ENCODE data around the gene RPL7L1.
"Not testable (repeated sequence)": the region's sequence is repeated elsewhere in the genome, so short reads cannot be mapped to it uniquely, and the experiment has no call there.

Gene RPL7L1

GRCh38 chr6:42894041-42894828 lies 14.8 kb downstream of the RPL7L1 start:
- DNase-seq = not testable (repeated sequence)

GRCh38 chr6:42896178-42896719 lies 16.8 kb downstream of the RPL7L1 start:
- no peak for DNase-seq

- peak; percentile 73 for DNase-seq
These were observed 19.5 kb downstream of the RPL7L1 start for GRCh38 chr6:42898891-42899361.

- no peak for DNase-seq
These were observed 20.5 kb downstream of the RPL7L1 start for GRCh38 chr6:42899871-42900270.

- DNase-seq = peak; percentile 81
These were observed 22.1 kb downstream of the RPL7L1 start for GRCh38 chr6:42901538-42901957.

GRCh38 chr6:42902429-42903263 lies 23.2 kb downstream of the RPL7L1 start:
- not testable (repeated sequence) for DNase-seq

GRCh38 chr6:42904467-42904866 lies 25.1 kb downstream of the RPL7L1 start:
- DNase-seq = no peak

GRCh38 chr6:42907336-42907735 lies 27.9 kb downstream of the RPL7L1 start:
- no peak for DNase-seq

- DNase-seq = no peak
These were observed 30.4 kb downstream of the RPL7L1 start for GRCh38 chr6:42909835-42910234.

GRCh38 chr6:42911171-42912021 lies 32.0 kb downstream of the RPL7L1 start:
- no peak for DNase-seq

GRCh38 chr6:42914546-42914945 lies 35.1 kb downstream of the RPL7L1 start:
- DNase-seq = no peak

GRCh38 chr6:42915732-42916131 lies 36.3 kb downstream of the RPL7L1 start, which contains the start of gene PTCRA:
PTCRA (plus strand) TSS chr6:42916053; CDS start chr6:42916070, 17 bp downstream.
- no peak for DNase-seq

GRCh38 chr6:42916288-42916687 lies 36.9 kb downstream of the RPL7L1 start:
- DNase-seq = no peak

- no peak for DNase-seq
These were observed 42.4 kb downstream of the RPL7L1 start for GRCh38 chr6:42921801-42922200.

GRCh38 chr6:42923666-42924065 lies 44.2 kb downstream of the RPL7L1 start:
- DNase-seq = no peak

- DNase-seq = no peak
These were observed 45.9 kb downstream of the RPL7L1 start for GRCh38 chr6:42925248-42925857.

- peak; percentile 98 for DNase-seq
These were observed 49.8 kb downstream of the RPL7L1 start, which contains the start of gene CNPY3 for GRCh38 chr6:42928986-42929820. CNPY3 (plus strand) TSS chr6:42929480; CDS start chr6:42929571, 91 bp downstream.

- peak; percentile 75 for DNase-seq
These were observed 50.5 kb downstream of the RPL7L1 start for GRCh38 chr6:42929821-42930360.

GRCh38 chr6:42932412-42932811 lies 53.0 kb downstream of the RPL7L1 start:
- DNase-seq = no peak

GRCh38 chr6:42933205-42933604 lies 53.8 kb downstream of the RPL7L1 start:
- DNase-seq = no peak

GRCh38 chr6:42935322-42935721 lies 55.9 kb downstream of the RPL7L1 start:
- no peak for DNase-seq
